Measurements from ENCODE around the gene PCP4L1. TPM values are rescaled to one million over a fixed set of nuclear protein-coding genes. Genes with fewer than 3 reads are reported as not detected.
A peak's percentile ranks its signal among the peaks of the same experiment; 100 is the strongest.
"Not testable (repeated sequence)": the region's sequence is repeated elsewhere in the genome, so short reads cannot be mapped to it uniquely, and the experiment has no call there.

The PCP4L1 gene
- total RNA-seq, 1 donor from 2014 or later: 5.1 TPM

DNA sequence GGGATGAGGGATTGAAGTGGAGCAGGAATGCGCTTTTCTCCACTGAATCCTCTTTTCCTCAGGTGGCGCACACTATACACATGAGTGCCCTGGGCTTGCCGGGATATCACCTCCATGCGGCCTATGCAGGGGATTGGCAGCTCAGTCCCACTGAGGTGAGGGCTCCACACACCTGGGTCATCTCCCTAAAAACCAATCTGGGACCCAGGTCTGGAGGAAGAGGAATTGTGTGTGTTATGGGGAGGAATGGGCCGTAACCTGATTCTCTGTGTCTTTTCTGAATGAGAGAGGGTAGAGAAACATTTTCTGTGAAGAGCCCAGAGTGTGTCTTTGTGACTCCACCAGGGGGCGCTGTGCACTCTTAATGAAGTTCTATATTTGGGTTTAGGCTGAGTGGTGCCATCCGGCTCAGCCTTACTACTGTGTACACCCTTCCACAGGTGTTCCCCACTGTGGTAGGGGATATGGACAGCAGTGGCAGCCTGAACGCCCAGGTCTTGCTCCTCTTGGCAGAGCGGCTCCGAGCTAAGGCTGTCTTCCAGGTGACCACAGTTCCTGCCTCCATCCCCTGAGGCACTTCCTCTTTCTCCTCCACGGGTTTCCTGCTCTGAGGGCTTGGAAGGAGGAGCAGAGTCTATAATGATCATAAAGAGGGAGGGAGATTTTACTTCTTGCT, 31.2 kb upstream of the PCP4L1 start:
- peak; percentile 86 for DNase-seq (ENCODE audit: low spot score)
- ATAC-seq: peak; percentile 52

DNA sequence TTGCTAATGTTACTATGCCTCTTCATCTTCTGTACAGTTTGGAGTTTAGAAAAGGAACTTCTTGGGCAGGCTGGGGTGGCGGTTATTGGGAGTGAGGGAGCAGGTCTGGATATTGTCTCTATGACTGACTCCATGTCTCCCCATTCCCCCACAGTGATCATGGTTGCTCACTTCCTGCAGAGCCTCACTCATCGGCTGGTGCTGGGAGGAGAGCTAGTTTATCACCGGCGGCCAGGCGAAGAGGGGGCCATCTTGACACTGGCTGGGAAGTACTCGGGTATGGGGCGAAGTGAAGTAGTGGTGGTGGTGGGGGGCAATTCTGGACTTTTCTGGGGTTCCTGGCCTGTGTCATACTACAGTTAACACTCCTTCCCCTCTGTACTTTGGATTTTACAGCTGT, 30.5 kb upstream of the PCP4L1 start:
- DNase-seq (ENCODE audit: low spot score) (no peak), ATAC-seq (no peak)

DNA sequence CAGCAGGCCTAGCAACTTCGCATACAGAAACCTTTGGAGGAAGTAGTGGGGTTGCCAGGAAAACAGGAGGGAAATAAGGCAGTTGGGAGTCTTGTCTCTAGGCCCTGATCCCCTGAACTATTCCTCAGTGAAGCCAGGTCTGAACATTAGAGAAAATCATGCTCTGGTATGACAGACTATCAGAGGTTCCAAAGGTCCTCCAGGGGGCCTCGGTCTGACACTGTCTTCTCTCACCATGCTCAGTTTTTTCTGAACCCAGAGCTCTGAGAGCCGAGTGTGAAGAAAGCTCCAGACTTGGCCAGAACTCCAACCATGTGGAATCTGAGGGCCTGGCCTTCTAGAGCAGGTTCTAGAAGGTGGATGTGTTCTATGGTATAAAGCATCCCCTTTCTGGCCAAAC, 28.6 kb upstream of the PCP4L1 start:
- no peak for ATAC-seq
- DNase-seq (ENCODE audit: low spot score): no peak

DNA sequence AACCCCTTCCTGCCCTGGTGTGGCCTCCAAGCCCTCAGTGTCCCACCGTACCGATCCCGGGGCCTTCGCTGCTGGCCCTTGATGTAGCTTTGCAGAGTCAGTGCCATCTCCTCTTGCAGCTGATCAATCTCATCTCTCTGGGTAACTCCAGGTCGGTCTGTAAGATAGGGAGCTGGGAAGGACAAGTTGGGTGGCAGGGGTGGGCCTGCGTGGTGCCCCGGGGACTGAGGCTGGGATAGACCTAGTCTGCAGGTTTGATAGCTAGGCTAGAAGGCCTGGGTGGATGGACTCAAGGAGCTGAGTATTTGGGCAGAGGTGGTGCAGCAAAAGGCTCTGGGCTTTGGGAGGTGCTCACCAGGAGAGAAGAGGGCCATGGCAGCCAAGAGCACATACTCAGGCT, 27.8 kb upstream of the PCP4L1 start:
- DNase-seq (ENCODE audit: low spot score): no peak
- ATAC-seq: no peak

DNA sequence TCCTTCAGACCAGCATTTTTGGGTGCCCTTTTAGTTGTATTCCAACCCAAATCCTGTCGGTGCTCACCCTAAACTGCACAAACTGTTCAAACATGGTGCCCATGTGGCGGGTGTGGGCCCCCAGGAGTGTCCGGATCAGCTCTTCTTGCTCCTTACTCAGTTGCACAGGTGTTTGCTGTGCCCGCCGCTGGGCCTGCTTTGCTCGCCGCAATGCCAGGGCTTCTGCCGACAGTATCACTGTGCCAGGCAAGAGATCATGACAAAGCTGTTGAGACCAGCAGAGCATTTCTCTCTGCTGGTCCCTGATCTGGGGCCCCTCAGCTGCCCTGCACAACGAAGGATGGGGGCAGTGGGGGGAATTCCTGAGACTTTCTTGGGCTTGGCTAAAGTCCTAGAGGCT, 25.4 kb upstream of the PCP4L1 start:
- no peak for DNase-seq (ENCODE audit: low spot score)
- ATAC-seq: no peak

DNA sequence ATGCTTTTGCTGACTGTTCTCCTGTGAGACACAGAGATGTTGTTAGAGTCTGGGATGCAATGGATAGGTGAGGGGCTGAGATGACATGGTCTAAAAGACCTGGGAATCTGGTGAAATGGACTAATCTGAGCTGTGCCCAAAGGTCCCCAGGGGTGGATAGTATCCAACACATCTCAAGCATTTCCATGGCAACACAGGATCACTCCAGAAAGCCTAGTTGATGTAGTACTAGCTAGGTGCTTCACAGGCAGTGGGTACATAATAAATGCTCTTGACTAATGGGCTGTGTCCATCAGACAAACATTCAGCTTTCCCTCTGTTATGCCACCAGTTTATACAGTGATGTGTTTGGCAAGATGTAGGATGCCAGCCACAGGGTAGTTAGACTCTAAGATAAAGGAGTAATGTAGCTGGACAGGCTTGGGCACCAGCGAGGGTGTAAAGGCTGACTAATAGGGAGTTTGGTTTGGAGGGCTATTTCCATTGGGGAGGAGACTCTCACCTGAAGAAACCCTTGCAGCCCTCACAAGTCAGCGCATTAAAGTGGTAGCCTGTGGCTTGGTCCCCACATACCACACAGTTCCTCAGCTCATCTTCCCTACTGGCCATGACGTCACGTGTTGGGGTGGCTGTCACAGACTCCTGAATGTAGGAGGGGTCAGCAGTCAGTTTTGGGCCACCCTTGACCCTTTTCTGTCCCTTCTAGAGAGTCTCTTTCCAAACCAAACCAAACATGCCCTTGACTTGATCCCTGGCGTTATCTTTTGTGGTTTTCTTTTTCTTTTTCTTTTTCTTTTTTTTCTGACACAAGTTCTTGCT, 22.4 kb upstream of the PCP4L1 start:
- DNase-seq (ENCODE audit: low spot score): no peak
- peak; percentile 2 for ATAC-seq

DNA sequence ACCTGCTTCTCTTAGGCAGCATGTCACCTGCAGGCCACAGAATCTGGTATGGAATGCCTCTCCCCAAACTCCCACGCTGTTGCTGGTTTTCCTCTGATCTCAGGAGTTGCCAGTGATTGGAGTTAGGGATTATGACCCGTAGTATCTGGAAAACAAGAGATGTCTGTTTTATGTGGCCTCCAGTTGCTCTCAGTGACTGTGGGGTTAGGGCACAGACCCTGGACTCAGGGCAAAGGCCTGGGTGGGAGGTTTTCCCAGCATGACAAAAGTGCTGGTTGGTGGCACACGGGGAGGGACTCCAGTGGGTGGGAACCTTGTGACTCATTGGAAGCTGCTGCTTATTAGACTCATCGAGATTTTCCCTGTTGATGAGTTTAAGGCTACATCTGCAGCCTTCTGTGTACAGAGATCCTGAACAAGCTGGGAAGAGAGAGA, 20.5 kb upstream of the PCP4L1 start, which contains the start of gene NR1I3:
Gene NR1I3 (minus strand): TSS at position 165 of the 435 bp plus-strand sequence. CDS start 1,638 bp downstream, outside the sequence.
- DNase-seq (ENCODE audit: low spot score) (peak; percentile 97), ATAC-seq (peak; percentile 94)

DNA sequence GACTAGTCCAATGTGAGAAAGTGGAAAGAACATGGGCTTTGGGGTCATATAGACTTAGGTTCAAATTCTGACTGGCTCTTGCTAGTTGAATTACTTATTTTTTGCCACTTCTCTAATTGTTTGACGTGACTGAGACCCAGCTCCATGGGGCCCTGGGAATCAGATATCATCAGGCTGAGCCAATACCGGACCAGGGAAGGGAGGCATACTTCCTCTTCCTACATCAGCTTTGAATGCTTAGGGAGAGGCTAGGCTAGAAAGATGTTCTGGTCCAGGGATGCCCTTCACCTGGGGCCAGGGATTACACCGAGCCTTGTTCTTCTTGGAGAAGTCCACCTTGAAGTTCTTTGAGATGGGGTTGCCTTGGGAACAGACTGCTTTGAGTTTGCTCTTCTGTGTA, 16.9 kb upstream of the PCP4L1 start:
- no peak for DNase-seq (ENCODE audit: low spot score)
- no peak for ATAC-seq

DNA sequence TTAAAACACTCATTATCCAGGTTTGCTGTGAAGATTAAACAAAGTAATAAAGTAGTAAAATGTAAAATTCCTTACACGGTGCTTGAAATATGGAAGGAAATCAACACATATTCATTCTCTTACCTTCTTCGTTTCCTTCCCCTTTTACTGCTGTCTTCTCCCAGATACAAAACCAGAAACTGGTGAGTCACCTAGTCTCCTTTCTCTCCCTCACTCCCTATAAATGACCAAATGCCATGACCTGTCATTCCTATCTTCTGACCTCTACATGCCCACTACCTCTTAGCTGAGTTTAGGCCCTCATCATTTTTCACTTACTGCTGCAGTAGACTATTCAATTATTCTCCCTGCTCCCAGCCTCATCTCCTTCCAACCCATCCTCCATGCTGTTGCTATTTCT, 16.2 kb upstream of the PCP4L1 start:
- ATAC-seq (no peak), DNase-seq (ENCODE audit: low spot score) (no peak)

DNA sequence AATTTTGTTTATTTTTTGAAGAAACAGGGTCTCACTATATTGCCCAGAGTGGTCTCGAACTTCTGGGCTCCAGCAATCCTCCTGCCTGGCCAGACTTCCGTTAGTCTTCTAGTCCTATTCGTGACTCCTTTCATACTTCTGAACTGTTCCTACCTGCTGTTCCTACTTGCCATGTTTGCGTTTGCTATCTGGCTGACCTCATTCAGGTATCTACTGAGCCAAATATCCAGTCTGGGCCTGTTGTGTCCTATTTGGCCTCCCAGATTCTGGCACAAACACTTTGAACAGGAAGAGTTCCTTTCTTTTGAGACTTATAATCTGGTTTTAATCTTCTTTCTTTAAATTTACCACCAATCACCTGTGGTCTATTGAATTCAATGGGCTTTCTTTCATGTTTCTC, 13.7 kb upstream of the PCP4L1 start:
- DNase-seq (ENCODE audit: low spot score): peak; percentile 74
- peak; percentile 99 for ATAC-seq

DNA sequence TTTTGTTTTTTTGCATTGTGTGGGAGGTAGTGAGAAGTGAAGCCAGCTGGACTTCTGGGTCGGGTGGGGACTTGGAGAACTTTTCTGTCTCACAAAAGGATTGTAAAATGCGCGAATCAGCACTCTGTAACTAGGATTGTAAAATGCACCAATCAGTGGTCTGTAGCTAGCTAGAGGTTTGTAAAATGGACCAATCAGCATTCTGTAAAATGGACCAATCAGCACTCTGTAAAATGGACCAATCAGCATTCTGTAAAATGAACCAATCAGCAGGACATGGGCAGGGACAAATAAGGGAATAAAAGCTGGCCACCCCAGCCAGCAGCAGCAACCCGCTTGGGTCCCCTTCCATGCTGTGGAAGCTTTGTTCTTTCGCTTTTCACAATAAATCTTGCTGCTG, 8.4 kb upstream of the PCP4L1 start:
- not testable (repeated sequence) for DNase-seq (ENCODE audit: low spot score); ATAC-seq

DNA sequence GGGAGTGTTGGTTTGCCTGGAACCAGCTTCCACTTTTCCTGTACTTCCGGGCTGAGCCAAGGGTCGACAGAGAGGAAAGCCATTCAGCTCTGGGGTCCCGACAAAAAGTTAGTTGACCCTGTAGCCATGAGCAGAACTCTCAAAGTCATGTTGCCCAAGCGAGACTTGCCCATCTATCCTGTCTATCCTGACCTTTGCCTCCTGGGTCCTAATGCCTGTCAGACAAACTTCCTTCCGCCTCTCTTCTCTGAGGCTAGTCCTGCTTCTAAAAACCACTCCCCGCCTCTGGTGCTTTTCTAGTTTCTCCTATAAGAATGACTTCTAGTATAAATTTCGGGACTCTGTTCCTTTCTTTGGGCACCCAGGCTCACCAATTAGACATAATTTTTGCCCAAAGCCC, 7.7 kb upstream of the PCP4L1 start:
- no peak for ATAC-seq
- no peak for DNase-seq (ENCODE audit: low spot score)

DNA sequence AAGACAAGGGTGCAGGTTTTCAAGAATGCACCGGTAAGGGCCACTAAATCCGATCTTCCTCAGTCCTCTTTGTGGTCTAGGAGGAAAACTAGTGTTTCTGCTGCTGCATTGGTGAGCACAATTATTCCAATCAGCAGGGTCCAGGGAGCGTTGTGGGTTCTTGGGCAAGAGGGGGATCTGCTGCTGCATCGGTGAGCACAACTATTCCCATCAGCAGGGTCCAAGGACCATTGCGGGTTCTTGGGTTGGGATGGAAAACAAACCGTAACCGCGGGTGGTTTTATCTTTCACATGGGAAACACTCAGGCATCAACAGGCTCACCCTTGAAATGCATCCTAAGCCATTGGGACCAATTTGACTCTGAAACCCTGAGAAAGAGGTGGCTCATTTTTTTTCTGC, 7.0 kb upstream of the PCP4L1 start:
- no peak for ATAC-seq
- DNase-seq (ENCODE audit: low spot score): no peak

DNA sequence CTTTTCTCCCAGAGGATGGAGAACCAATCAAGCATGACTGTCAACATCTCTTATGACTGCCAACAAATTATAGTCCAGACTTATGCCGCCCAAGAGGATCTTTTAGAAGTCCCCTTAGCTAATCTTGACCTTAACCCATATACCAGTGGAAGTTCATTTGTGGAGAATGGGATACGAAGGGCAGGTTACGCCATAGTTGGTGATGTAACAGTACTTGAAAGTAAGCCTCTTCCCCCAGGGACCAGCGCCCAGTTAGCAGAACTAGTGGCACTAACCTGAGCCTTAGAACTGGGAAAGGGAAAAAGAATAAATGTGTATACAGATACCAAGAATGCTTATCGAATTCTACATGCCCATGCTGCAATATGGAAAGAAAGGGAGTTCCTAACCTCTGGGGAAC, 3.2 kb upstream of the PCP4L1 start:
- not testable (repeated sequence) for ATAC-seq
- peak; percentile 78 for DNase-seq (ENCODE audit: low spot score)

DNA sequence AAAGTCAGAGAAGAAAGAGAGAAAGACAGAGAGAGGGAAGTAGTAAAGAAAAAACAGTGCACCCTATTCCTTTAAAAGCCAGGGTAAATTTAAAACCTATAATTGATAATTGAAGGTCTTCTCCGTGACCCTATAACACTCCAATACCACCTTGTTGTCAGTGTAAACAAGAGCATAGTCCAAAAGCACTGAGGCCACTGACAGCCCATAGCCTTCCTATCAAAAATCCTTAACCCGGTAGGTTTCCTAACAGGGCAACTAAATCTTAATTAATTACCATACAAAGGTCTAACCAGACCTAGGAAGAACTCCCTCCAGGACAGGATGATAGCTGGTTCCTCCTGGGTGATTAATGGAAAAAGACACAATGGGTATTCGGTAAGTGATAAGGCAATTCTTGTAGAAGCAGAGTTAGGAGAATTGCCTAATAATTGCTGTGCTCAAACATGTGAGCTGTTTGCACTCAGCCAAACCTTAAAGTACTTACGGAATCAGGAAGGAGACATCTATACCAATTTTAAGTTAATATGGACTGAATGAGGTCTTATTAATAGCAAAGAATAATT, 2.5 kb upstream of the PCP4L1 start:
- not testable (repeated sequence) for ATAC-seq

DNA sequence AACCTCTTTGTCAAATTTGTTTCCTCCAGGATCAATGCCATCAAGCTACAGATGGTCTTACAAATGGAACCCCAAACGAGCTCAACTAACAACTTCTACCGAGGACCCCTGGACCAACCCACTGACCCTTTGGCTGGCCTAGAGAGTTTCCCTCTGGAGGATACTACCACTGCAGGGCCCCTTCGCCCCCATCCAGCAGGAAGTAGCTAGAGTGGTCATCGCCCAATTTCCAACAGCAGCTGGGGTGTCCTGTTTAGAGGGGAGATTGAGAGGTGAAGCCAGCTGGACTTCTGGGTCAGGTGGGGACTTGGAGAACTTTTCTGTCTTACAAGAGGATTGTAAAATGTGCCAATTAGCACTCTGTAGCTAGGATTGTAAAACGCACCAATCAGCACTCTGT, 1.4 kb upstream of the PCP4L1 start:
- DNase-seq (ENCODE audit: low spot score); ATAC-seq: not testable (repeated sequence)

More for the DNA sequence above, 2.5 kb upstream of the PCP4L1 start:
- DNase-seq (ENCODE audit: low spot score): not testable (repeated sequence)

DNA sequence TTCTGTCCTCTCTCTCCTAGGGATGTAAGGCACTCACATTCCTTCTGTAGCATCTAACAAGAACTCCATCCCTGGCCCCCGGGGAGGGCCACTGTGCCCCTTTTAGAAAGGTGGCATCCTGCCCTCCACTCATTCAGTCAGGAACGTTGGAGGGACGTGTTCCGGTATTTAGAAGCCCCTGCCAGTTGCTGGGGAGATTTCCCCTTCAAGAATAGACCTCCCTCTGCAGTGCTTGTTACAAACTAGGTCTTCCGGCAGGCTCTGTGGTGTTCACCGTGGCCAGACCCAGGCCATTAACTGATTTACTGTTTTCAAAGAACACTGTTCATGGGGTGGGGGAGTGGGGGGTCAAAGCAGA, 779 bp downstream of the PCP4L1 start:
- no peak for DNase-seq (ENCODE audit: low spot score)
- no peak for ATAC-seq

DNA sequence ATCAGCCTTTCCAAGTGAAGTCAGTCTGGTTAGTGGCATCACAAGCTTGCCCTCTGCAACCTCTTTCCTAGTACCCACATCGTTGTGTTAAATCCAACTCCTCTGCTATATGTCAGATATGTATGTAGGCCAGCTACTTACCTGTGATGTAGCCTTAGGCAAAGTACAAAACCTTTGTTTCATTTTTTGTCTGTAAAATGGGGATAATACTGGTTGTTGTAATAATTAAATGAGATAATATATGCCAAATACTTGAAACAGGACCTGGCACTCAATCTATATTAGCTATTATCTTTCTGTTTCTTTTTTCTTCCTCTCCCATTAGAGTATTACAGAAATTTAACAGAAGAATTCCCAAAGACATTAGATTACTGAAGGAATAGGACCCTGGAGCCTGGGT, 1.2 kb downstream of the PCP4L1 start:
- DNase-seq (ENCODE audit: low spot score): no peak
- no peak for ATAC-seq

DNA sequence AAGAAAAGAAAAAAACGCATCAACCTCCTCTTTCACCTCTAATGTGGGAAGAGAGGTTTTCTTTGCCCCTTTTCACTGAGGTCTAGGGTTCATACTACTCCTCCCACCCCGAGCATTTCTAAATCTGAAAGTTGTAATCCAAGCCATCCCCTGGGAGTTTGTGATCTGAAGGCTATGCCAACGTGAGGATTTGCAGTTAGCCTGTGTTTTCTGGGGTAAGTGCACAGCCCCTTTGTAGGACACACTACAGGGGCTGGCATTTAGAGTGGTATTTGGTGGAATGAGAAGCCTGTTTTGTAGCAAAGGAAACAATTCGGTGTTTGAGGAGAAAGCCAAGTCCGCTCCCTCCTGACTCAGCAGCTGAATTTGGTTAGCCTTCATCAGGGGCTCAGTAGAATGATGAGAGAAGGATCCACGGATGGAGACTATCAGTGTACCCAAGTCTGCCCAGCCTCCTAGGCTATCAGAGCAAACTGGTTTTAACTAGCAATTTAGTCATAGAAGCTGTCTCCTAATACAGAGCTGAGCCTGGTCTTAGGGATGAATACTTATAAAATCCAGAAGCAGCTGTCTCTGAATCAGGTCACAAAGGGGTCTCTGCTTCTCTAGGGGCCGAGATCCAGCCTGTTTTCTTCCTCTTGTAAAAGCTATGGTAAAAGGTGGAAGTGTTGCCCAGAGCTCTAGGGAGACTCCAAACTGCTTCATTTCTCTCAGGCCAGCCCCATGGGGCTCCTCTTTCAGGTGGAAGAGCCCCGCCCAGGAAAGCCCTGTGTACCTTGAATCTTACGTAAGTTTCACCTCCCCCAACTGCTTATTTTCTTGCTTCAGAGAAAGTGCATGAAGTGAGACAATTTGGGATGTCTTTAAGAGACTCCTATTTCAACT, 2.1 kb downstream of the PCP4L1 start:
- DNase-seq (ENCODE audit: low spot score) (no peak), ATAC-seq (peak; percentile 21)

DNA sequence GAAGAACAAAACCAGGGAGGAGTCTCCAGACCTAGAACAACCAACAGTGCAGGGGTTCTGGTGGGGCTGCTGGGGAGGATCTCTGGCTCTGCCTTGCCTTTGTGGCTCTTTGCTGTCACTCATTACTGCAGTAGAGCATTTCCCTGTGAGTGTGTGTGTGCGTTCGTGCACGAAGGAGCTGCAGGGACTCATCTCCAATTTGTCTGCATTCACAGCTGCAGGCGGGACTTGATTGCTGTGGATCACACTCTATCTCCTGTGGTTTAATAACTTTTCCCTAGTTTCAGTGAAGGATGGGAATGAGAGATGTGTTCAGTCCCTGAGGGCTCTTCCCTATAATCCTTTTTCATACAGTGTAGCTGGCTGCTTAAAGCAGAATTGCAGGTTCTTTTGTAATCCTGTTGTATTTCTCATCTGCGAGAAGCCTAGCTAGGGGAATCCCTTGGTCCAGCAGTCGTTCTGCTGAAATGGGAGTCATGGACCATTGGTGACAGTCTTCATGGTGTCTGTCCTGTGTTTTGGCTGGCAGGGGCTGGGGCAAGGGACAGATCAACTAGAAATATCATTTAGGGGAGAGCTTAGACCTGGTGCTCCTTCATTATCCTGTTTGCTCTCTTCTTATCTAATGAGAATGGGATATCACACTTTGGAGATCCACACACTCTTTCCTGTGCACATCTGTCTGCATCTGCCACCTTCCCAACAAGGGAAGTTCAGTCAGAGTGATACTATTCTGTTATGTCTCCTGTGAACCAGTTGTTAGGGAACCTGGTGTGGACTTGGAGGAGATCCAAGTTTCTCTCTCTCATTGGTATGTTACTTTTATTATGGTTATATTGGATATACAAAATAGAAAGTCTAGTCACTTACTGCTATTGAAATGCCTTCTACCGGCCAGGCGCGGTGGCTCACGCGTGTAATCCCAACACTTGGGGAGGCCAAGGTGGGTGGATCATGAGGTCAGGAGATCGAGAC, 3.0 kb downstream of the PCP4L1 start:
- ATAC-seq: no peak
- no peak for DNase-seq (ENCODE audit: low spot score)
